Lower leg skin (tissue), 3 donors: Measurements from ENCODE around the gene RALGAPA2.

Experiments used
- CTCF ChIP-seq, 3 donors: fragments of 450-650 bp; IDR thresholded peaks; one replicate each; pipeline ENCODE4 v1.5.1; 2016; ENCODE audit warnings: antibody characterized with exemption in 3 of 3, mild to moderate bottlenecking in 3 of 3, moderate library complexity in 2 of 3
- POLR2A ChIP-seq, 2 donors: fragments of 450-650 bp; IDR thresholded peaks; one replicate each; pipeline ENCODE4 v1.6.1; 2016 to 2017; ENCODE audit warnings: antibody characterized with exemption in 2 of 2, mild to moderate bottlenecking in 1 of 2, moderate library complexity in 1 of 2

DNA sequence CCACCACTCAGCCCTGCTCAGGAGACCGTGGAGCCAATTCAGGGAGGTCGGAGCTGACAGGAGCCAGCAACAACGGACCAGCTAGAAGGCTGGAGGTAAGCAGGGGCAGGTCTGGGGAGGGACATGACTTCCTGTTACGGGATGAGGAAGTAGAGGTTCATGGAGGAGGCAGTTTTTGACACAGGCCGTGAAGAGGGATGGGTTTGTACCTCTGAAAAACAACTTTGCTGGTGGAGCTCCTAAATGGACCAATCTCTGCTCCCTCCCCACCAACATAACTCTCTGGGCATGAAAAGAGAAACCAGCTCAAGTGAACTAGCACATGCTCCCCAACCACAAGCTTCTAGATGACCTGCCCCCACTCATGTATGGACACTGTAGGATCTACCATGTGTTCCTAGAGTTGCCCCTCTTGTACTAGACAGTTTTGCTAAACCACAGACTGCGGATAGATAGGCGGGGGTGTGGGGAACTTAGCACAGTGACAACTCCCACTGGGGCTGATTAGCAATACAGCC lies 31.4 kb downstream of the RALGAPA2 start:
- TF ChIP-seq CTCF (IDR thresholded peaks at IDR 0.05) (no peak), POLR2A (IDR thresholded peaks at IDR 0.05) (no peak)
